HG03521 (cell line): ENCODE results near the gene DCTN1.
A peak's percentile ranks its signal among the peaks of the same experiment; 100 is the strongest.
"Not testable (repeated sequence)": the region's sequence is repeated elsewhere in the genome, so short reads cannot be mapped to it uniquely, and the experiment has no call there.

ENCODE experiments used
- ATAC-seq: cut with Tn5 transposase; IDR thresholded peaks from one replicate; pipeline ENCODE4 v1.9.1; 2021; ENCODE audit warnings: mild to moderate bottlenecking, moderate library complexity; ENCODE audit not compliant: unreplicated experiment

DCTN1 gene

GRCh38 chr2:74379851-74380789 lies at the start of gene DCTN1:
Gene DCTN1 (minus strand): TSS chr2:74380311. CDS start chr2:74380037, 274 bp downstream.
- peak; percentile 58 for ATAC-seq

- ATAC-seq, result no peak
Observed at GRCh38 chr2:74428675-74429074, 48.6 kb upstream of the DCTN1 start.

DNA sequence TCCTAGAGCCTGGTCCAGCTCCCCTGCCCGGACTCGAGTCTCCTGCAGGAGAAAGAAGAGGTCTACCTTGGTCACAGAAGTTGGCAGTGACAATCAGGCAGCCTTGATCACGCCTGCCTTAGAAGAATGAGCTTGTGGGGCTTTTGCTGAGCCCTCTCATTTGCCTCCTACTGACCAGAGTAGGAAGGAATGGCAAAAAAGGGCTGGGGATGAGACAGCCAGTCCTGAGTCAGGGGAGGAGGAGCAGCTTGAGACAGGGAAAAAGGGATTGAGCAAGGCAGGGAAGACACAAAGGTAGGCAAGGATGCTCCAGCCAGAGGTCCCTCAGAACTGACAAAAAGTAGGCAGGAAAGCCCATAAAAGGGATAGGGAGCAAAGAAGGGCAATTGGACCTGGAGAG lies 47.4 kb upstream of the DCTN1 start:
- no peak for ATAC-seq

GRCh38 chr2:74426181-74426758 lies 46.2 kb upstream of the DCTN1 start:
- no peak for ATAC-seq

DNA sequence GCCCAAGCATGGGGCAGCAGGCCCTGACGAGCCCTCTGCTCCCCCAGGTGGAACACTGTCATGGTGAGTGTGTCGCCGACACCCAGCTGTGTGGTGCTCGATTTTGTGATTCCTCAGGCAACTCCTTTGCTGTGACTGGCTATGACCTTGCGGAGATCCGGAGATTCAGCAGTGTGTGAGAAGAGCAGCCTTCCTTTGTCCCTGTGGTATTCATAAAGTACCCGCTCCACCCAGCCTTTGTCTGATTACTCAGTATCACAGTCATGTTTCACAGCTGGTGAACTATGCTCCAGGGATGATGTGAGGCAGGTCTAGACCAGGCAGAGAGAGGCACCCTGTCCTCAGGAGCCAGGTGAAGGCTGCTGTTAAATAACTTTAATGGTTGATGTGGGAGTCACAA lies 45.4 kb upstream of the DCTN1 start:
- no peak for ATAC-seq

GRCh38 chr2:74424995-74425406 lies 44.9 kb upstream of the DCTN1 start:
- no peak for ATAC-seq

- ATAC-seq, result no peak
Observed at GRCh38 chr2:74424139-74424992, 44.3 kb upstream of the DCTN1 start.

DNA sequence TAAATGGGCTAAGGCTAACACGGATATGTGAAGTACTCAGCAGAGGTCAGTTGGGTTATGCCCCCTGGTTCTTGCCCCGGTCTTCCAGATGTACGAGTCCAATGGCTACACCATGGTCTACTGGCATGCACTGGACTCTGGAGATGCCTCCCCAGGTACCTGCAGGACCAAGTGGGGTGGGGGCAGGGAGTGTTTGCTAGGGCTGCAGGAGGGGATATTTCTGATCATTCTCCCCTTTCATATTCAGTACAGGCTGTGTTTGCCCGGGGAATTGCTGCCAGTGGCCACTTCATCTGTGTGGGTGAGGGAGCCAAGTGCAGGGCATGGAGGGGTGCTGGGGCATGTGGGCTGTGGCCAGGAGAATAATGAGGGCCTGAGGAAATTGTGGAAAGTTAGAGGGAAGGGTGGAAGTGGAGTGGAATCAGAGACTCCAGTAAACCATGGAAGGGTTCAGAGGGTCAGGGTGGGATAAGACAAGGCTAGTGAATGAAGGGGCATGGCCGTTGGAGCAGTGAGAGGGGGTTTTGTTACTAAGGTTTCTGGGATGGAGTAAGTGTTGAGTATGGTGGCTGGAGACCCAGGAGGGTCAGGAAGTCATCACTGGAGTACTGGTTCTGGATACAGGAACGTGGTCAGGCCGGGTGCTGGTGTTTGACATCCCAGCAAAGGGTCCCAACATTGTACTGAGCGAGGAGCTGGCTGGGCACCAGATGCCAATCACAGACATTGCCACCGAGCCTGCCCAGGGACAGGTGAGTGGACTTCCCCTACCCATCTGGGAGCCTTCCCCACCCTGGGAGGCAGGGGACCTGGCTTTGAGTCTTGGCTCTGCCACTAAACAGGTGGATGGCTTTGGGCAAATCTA lies 43.4 kb upstream of the DCTN1 start:
- no peak for ATAC-seq

DNA sequence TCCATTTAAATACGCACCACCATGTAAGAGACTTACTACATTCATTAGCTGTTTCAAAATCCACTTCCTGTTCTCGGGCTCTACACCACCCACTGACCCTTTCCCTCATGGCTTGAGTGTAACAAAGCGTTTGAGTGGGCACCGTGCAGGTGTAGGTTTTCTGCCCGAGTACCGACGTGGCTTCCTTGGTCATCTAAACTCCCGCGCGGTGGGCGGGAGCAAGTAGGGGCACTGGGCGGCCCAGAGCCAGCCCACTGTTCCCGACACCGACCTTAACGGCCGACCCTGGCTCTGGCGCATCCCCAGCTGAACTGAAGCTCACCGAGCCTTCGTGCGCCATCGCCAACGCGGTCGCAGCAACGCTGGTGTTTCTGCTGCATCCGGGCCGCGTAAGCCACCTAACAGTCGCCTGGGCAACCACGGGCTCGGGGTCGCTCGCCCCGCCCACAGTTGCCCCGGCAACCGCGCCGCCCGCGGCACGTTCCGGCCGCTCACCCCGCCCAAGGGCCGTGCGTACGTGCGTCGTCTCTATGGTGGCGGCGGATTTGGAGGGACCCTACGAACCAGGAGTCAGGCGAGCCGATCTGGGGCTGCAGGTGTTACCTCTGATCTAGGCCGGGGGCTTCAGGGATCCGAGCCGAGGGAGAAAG lies 41.2 kb upstream of the DCTN1 start, which contains the start of the genes C2orf81 and WDR54:
Gene C2orf81, minus strand, starts transcription at position 399 of the 650 bp plus-strand sequence. Its CDS starts 59 bp downstream, at position 340.
Gene WDR54, plus strand, starts transcription at position 510 of the 650 bp plus-strand sequence. CDS start 424 bp downstream, outside the sequence.
- ATAC-seq, result peak; percentile 79

DNA sequence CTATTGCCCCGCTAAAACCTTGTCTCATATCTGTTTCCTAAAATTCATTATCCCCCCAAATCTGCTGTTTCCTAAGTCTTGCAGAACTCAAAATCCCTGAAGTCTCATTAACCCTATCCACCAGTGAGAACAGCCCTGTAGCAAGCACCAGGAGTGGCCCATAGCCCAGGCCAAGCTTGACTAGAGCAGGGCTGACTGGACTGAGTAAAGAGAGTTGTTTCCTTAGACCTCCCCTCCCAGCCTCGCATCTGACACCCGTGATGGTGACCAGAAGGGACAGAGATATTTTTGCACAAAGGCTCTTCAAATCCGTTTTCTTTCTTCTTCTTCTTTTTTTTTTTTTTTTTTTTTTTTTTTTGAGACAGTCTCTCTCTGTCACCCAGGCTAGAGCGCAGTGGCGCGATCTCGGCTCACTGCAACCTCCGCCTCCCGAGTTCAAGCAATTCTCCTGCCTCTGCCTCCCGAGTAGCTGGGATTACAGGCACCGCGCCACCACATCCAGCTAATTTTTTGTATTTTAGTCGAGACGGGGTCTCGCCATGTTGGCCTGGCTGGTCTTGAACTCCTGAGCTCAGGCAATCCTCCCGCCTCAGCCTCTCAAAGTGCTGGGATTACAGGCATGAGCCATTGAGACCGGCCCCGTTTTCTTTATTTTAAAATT lies 40.5 kb upstream of the DCTN1 start:
- ATAC-seq, result not testable (repeated sequence)

DNA sequence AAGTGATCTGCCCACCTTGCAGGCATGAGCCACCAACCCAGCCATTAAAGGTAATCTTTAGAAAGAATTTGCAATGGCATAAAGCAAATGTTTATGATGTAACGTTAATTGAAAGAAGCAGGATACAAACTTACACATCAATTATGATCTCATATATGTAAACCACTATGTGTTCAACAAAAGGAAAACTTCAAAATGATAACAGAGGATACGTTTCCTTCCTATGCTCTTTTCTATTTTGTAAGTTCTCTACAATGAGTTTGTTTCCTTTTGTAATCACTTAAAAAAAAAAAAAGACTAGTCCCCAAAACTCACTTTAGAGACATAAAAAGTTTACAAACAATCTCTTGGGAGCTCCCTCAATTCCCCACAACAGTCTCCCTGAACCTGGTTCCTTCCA lies 39.9 kb upstream of the DCTN1 start:
- no peak for ATAC-seq

DNA sequence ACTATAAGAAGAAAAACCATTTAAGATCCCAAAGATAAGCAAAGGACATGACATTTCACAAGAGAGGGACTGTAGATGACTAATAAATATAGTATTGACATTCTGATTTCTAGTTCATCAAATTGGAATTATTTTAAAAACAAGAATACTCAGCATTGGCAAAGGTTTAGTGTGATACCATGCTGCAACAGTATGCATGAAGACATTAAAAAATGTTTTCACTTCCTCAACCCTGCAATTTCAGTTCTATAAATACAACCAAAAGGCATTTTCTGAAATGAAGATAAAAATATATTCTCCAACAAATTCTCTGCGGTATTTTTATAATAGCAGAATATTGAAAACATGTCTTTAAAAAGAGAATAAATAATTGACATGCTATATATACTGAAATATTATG lies 39.2 kb upstream of the DCTN1 start:
- no peak for ATAC-seq

- ATAC-seq, result no peak
Observed at GRCh38 chr2:74418312-74418711, 38.2 kb upstream of the DCTN1 start.

DNA sequence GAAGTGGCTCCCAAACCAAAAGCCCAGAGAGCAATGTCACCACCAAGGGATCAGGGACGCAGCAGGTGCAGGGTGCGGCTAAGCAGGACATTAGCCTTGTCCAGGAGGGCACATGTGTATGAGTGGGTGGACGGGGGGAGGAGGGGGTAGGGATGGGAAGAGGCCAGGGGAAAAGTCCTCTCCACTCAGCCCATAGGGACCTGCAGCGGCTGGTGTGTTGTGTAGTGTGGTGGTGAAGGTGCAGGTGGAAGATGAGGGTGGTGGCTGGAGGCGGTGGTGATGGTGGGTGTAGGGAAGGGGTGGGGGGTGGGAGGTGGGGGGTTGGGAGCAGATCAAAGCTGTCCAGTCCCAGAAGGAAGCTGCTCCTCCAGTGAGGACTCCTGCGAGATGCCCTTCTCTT lies 37.7 kb upstream of the DCTN1 start:
- ATAC-seq, result no peak

GRCh38 chr2:74417197-74417596 lies 37.1 kb upstream of the DCTN1 start:
- ATAC-seq, result no peak

DNA sequence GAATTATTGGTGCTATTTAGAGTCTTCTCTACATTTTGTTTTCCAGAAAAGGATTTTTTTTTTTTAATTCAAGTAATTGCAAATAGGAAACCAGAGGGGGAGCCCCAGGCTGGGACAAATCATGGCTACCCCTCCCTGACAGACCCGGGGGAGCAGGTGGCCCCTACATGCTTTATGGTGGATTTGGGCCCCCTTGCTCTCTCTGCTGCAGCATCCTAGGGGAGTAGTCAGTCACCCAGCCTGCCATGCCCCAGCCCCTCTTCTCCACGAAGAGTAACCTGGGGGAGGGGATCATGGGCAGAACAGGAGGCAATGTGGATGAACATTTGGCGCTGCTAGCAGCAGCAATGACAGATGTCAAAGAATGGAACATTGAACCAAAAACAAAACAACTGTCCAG lies 36.7 kb upstream of the DCTN1 start:
- no peak for ATAC-seq

GRCh38 chr2:74415762-74416395 lies 35.8 kb upstream of the DCTN1 start:
- no peak for ATAC-seq

- ATAC-seq, result no peak
Observed at GRCh38 chr2:74414881-74415761, 35.0 kb upstream of the DCTN1 start.
